H9 (cell line): Measurements from ENCODE around the gene ZCCHC10. TPM values are rescaled to one million over a fixed set of nuclear protein-coding genes. Genes with fewer than 3 reads are reported as not detected.

Source experiments
- DNase-seq: peaks from one replicate; pipeline ENCODE4 v3.0.0-alpha.2; 2017
- H2AFZ ChIP-seq: one replicate; pipeline ENCODE4 v1.6.1; 2013; ENCODE audit warnings: mild to moderate bottlenecking, low read length, control low read depth, moderate library complexity
- H2AK5ac ChIP-seq: 2 replicates; pipeline ENCODE4 v1.6.1; 2013; ENCODE audit warnings: low read length, control low read depth, mixed read lengths; ENCODE audit not compliant: insufficient read length
- H2BK120ac ChIP-seq: one replicate; pipeline ENCODE4 v1.6.1; 2013; ENCODE audit warnings: low read depth, mild to moderate bottlenecking, low read length, control low read depth, inconsistent platforms; ENCODE audit not compliant: poor library complexity, severe bottlenecking
- H2BK12ac ChIP-seq: 2 replicates; pipeline ENCODE4 v1.6.1; 2013; ENCODE audit warnings: low read length, control low read depth, mixed read lengths, low read depth; ENCODE audit not compliant: insufficient read length
- H2BK15ac ChIP-seq: 2 replicates; pipeline ENCODE4 v1.6.1; 2013; ENCODE audit warnings: low read depth, low read length, control low read depth
- H2BK20ac ChIP-seq: one replicate; pipeline ENCODE4 v1.6.1; 2013; ENCODE audit warnings: low read depth, mild to moderate bottlenecking, low read length, control low read depth, inconsistent platforms; ENCODE audit not compliant: poor library complexity, severe bottlenecking
- H2BK5ac ChIP-seq: 2 replicates; pipeline ENCODE4 v1.6.1; 2013; ENCODE audit warnings: low read length, control low read depth, mixed read lengths; ENCODE audit not compliant: insufficient read length
- H3K14ac ChIP-seq: 2 replicates; pipeline ENCODE4 v1.6.1; 2013; ENCODE audit warnings: low read length, control low read depth; ENCODE audit not compliant: insufficient read depth
- H3K18ac ChIP-seq: 2 replicates; pipeline ENCODE4 v1.6.1; 2013; ENCODE audit warnings: low read depth, mild to moderate bottlenecking, mixed read lengths, low read length, control low read depth; ENCODE audit not compliant: insufficient read length
- H3K23ac ChIP-seq: 2 replicates; pipeline ENCODE4 v1.6.1; 2013; ENCODE audit warnings: low read length, control low read depth, mixed read lengths, low read depth; ENCODE audit not compliant: insufficient read length
- H3K23me2 ChIP-seq: 2 replicates; pipeline ENCODE4 v1.6.1; 2013; ENCODE audit warnings: low read depth, mild to moderate bottlenecking, mixed read lengths, low read length, control low read depth; ENCODE audit not compliant: insufficient read length, poor library complexity, severe bottlenecking
- H3K27ac ChIP-seq: 2 replicates; pipeline ENCODE4 v1.5.1; 2013; ENCODE audit warnings: low read length, control low read depth, mixed read lengths, low read depth; ENCODE audit not compliant: insufficient read length
- H3K27me3 ChIP-seq: 2 replicates; pipeline ENCODE4 v1.6.1; 2013; ENCODE audit warnings: low read length, control low read depth, inconsistent platforms; ENCODE audit not compliant: insufficient read depth
- H3K4ac ChIP-seq: 2 replicates; pipeline ENCODE4 v1.6.1; 2013; ENCODE audit warnings: low read depth, mild to moderate bottlenecking, control low read depth, inconsistent platforms, low read length, moderate library complexity
- H3K4me1 ChIP-seq: 2 replicates; pipeline ENCODE4 v1.6.1; 2013; ENCODE audit warnings: low read length, control low read depth, inconsistent platforms; ENCODE audit not compliant: insufficient read depth
- H3K4me2 ChIP-seq: 2 replicates; pipeline ENCODE4 v1.6.1; 2013; ENCODE audit warnings: low read length, control low read depth, mixed read lengths; ENCODE audit not compliant: insufficient read length, insufficient read depth
- H3K56ac ChIP-seq: 2 replicates; pipeline ENCODE4 v1.6.1; 2013; ENCODE audit warnings: low read depth, mild to moderate bottlenecking, mixed read lengths, low read length, control low read depth; ENCODE audit not compliant: insufficient read length
- H3K79me1 ChIP-seq: 2 replicates; pipeline ENCODE4 v1.6.1; 2013; ENCODE audit warnings: low read depth, mild to moderate bottlenecking, moderate library complexity, low read length, control low read depth, inconsistent platforms; ENCODE audit not compliant: insufficient read depth, poor library complexity, severe bottlenecking
- H3K79me2 ChIP-seq: 2 replicates; pipeline ENCODE4 v1.6.1; 2013; ENCODE audit warnings: low read length, control low read depth, inconsistent platforms; ENCODE audit not compliant: insufficient read depth
- H3K9ac ChIP-seq: 2 replicates; pipeline ENCODE4 v1.6.1; 2013; ENCODE audit warnings: low read length, control low read depth, mixed read lengths; ENCODE audit not compliant: insufficient read length; ENCODE audit errors: extremely low read depth
- H3K9me3 ChIP-seq: one replicate; pipeline ENCODE4 v1.6.1; 2013; ENCODE audit warnings: low read depth, low read length, inconsistent platforms; ENCODE audit not compliant: control insufficient read depth
- H3T11ph ChIP-seq: one replicate; pipeline ENCODE4 v1.6.1; 2013; ENCODE audit warnings: mild to moderate bottlenecking, low read length, control low read depth, inconsistent platforms
- H4K20me1 ChIP-seq: one replicate; pipeline ENCODE4 v1.6.1; 2013; ENCODE audit not compliant: control insufficient read depth, insufficient read length, insufficient read depth
- H4K5ac ChIP-seq: 2 replicates; pipeline ENCODE4 v1.6.1; 2013; ENCODE audit warnings: low read depth, mild to moderate bottlenecking, mixed read lengths, low read length, control low read depth; ENCODE audit not compliant: insufficient read length
- H4K8ac ChIP-seq: replicated peaks from 2 replicates; pipeline ENCODE4 v1.6.1; 2013; ENCODE audit warnings: low read length, control low read depth, mixed read lengths, low read depth; ENCODE audit not compliant: insufficient read length
- H4K91ac ChIP-seq: 2 replicates; pipeline ENCODE4 v1.6.1; 2013; ENCODE audit warnings: low read depth, mild to moderate bottlenecking, moderate library complexity, mixed read lengths, low read length, control low read depth; ENCODE audit not compliant: insufficient read length
- H3K27ac Mint-ChIP-seq, 3 experiments: 2 replicates in 2 of 3; 3 replicates in 1 of 3; pipeline ENCODE4 v1.8.0; 2020 to 2021; ENCODE audit warnings: mixed read lengths in 3 of 3, mild to moderate bottlenecking in 1 of 3, moderate library complexity in 1 of 3
- H3K27me3 Mint-ChIP-seq: 2 replicates; pipeline ENCODE4 v1.8.0; 2021; ENCODE audit warnings: low read depth, mild to moderate bottlenecking, moderate library complexity, mixed read lengths
- H3K36me3 Mint-ChIP-seq, 3 experiments: 2 replicates in 2 of 3; 3 replicates in 1 of 3; pipeline ENCODE4 v1.8.0; 2020 to 2021; ENCODE audit warnings: low read depth in 3 of 3, mixed read lengths in 3 of 3; ENCODE audit not compliant: insufficient read depth in 1 of 3
- H3K4me1 Mint-ChIP-seq, 2 experiments: 2 replicates each; pipeline ENCODE4 v1.8.0; 2020; ENCODE audit warnings: mixed read lengths in 2 of 2
- H3K4me3 Mint-ChIP-seq, 2 experiments: 2 replicates in 1 of 2; 3 replicates in 1 of 2; pipeline ENCODE4 v1.8.0; 2020 to 2021; ENCODE audit warnings: mild to moderate bottlenecking in 2 of 2, mixed read lengths in 2 of 2, moderate library complexity in 1 of 2
- H3K9me3 Mint-ChIP-seq, 2 experiments: 2 replicates in 1 of 2; 3 replicates in 1 of 2; pipeline ENCODE4 v1.8.0; 2020; ENCODE audit warnings: mild to moderate bottlenecking in 2 of 2, mixed read lengths in 2 of 2, moderate library complexity in 1 of 2
- WGBS: extraction: QIAGEN DNeasy Blood & Tissue Kit; methylation state at CpG from one replicate; pipeline ENCODE4 v1.1.7; 2013; ENCODE audit warnings: missing lambda C conversion rate, low lambda C conversion rate, mixed read lengths; ENCODE audit not compliant: insufficient read length; ENCODE audit errors: extremely low coverage; 5-methylcytosine and 5-hydroxymethylcytosine counted together
- total RNA-seq: library from RNA; stranded (reverse); gene quantifications from 2 replicates; pipeline ENCODE4 v1.2.1, GENCODE V29; 2021
- TF ChIP-seq, protein P1 (sequence below): fragments of 200-600 bp; sonication (generic); conservative IDR thresholded peaks from 3 replicates; pipeline ENCODE4 v1.8.0; 2021; ENCODE audit warnings: antibody characterized with exemption, mild to moderate bottlenecking

The ZCCHC10 gene
- total RNA-seq, 1 experiment from 2014 or later, result 34.0 TPM

DNA sequence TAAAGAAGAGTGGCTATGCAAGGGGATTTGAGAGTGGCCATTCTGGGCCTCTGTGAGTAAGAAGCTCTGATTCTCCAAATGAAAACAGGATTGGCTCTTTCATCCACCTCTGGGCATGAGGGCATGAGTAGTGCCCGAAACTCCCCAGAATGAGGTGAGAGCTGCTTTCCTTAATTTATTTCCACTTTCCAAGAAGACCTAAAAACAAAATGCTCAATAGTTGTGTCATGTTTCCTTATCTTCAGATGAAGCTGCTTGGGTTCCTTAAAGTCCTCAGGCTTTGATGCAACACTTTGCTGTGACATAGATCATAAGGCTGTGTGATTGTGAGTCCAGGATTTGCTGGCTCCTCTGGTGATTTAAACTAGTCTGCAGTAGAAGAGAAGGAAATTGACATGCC is 3.1 kb upstream of the ZCCHC10 start:
- no peak overlapping the region for H2AK5ac ChIP-seq
- Mint-ChIP-seq H3K27me3 (no peaks in the 10 kb centered on the region), H3K36me3 (peaks cover 0 to under 1% (median 0%) of the 10 kb centered on the region in 3 experiments; a peak in 2 of 7 replicates), H3K9me3 (no peaks in the 10 kb centered on the region), H3K4me1 (peaks cover 14 to 17% of the 10 kb centered on the region in 2 experiments), H3K27ac (no peak overlapping the region), H3K4me3 (no peak overlapping the region)
- H4K5ac ChIP-seq, result no peak overlapping the region
- DNase-seq, result no peak
- H2AFZ ChIP-seq, result no peak overlapping the region
- no peak overlapping the region for H3K56ac ChIP-seq
- H4K91ac ChIP-seq, result no peak overlapping the region
- WGBS, result no CpG with 5 or more reads among the region's 1 CpG
- H2BK12ac ChIP-seq, result no peak overlapping the region
- H3K14ac ChIP-seq, result no peak overlapping the region
- no peaks in the 10 kb centered on the region for H3K9me3 ChIP-seq
- no peak overlapping the region for H3K27ac ChIP-seq
- H3K9ac ChIP-seq, result no peak overlapping the region
- no peak overlapping the region for H3K4me2 ChIP-seq
- H3K79me2 ChIP-seq, result peaks cover 3% of the 10 kb centered on the region; the same call in 1 of the 2 replicates
- H2BK15ac ChIP-seq, result no peak overlapping the region
- H3K23me2 ChIP-seq, result no peaks in the 10 kb centered on the region
- H3K18ac ChIP-seq, result no peak overlapping the region
- H3K4ac ChIP-seq, result no peak overlapping the region
- TF ChIP-seq, protein P1, sequence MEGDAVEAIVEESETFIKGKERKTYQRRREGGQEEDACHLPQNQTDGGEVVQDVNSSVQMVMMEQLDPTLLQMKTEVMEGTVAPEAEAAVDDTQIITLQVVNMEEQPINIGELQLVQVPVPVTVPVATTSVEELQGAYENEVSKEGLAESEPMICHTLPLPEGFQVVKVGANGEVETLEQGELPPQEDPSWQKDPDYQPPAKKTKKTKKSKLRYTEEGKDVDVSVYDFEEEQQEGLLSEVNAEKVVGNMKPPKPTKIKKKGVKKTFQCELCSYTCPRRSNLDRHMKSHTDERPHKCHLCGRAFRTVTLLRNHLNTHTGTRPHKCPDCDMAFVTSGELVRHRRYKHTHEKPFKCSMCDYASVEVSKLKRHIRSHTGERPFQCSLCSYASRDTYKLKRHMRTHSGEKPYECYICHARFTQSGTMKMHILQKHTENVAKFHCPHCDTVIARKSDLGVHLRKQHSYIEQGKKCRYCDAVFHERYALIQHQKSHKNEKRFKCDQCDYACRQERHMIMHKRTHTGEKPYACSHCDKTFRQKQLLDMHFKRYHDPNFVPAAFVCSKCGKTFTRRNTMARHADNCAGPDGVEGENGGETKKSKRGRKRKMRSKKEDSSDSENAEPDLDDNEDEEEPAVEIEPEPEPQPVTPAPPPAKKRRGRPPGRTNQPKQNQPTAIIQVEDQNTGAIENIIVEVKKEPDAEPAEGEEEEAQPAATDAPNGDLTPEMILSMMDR, result no peak
- no peak overlapping the region for H3K23ac ChIP-seq
- no peak overlapping the region for H2BK20ac ChIP-seq
- no peak overlapping the region for H3T11ph ChIP-seq
- no peaks in the 10 kb centered on the region for H3K4me1 ChIP-seq
- no peaks in the 10 kb centered on the region for H3K27me3 ChIP-seq
- no peak overlapping the region for H2BK120ac ChIP-seq
- H3K79me1 ChIP-seq, result no peaks in the 10 kb centered on the region
- H4K8ac ChIP-seq, result no peak overlapping the region
- no peaks in the 10 kb centered on the region for H4K20me1 ChIP-seq
- no peak overlapping the region for H2BK5ac ChIP-seq
